ENCODE measurements around the gene ANKS1B.

DNA sequence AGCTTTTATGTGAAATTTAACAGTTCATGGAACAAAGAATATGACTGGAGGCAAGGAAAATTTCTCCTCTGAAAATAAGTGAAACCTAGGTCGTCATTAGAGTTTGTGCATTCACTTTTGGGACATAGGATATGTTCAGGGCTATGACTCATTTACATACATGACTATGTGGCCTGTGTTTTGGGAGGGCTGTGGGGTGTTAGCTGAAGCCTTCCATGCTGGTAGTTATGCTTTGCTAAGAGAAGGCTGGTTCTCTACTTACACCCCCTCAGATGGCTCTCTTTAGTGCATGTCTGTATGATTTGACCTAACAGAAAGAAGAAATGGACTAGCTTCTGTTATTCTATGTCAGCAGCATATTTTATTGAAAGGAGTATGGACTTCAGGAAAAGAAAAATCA lies 753.7 kb downstream of the ANKS1B start:
- TF ChIP-seq, protein P1, sequence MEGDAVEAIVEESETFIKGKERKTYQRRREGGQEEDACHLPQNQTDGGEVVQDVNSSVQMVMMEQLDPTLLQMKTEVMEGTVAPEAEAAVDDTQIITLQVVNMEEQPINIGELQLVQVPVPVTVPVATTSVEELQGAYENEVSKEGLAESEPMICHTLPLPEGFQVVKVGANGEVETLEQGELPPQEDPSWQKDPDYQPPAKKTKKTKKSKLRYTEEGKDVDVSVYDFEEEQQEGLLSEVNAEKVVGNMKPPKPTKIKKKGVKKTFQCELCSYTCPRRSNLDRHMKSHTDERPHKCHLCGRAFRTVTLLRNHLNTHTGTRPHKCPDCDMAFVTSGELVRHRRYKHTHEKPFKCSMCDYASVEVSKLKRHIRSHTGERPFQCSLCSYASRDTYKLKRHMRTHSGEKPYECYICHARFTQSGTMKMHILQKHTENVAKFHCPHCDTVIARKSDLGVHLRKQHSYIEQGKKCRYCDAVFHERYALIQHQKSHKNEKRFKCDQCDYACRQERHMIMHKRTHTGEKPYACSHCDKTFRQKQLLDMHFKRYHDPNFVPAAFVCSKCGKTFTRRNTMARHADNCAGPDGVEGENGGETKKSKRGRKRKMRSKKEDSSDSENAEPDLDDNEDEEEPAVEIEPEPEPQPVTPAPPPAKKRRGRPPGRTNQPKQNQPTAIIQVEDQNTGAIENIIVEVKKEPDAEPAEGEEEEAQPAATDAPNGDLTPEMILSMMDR (IDR thresholded peaks at IDR 0.05; ENCODE audit: low read length) = no peak
- TF ChIP-seq EZH2 (IDR thresholded peaks at IDR 0.05; ENCODE audit: borderline replicate concordance, low read length) = no peak

Measured in OCI-LY1 (cell line).